HG03575 (cell line): Measurements from ENCODE around the gene EPHA8.

Experiments used
- ATAC-seq: cut with Tn5 transposase; IDR thresholded peaks from one replicate; pipeline ENCODE4 v1.9.1; 2021; ENCODE audit not compliant: unreplicated experiment, insufficient number of reproducible peaks, low FRiP score; ENCODE audit errors: extremely low read depth

The EPHA8 gene

DNA sequence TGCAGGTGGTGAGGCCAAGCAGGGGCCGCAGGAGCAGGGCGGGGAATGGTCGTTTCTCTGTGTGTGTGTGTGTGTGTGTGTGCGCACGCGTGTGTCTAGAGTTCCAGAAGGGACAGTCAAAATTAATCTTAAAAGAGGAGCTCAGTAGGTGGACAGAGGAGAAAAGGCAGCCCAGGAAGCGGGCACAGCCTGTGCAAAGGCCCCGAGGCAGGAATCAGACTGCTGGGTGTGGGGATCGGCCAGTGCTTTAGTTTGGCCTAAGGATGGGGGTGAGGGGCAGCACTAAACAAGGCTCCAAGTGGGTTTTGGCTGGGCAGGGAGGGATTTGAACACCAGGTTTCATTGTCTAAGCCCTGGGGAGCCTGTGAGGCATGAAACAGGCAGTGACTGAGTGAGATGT, 21.7 kb downstream of the EPHA8 start:
- ATAC-seq: no peak

DNA sequence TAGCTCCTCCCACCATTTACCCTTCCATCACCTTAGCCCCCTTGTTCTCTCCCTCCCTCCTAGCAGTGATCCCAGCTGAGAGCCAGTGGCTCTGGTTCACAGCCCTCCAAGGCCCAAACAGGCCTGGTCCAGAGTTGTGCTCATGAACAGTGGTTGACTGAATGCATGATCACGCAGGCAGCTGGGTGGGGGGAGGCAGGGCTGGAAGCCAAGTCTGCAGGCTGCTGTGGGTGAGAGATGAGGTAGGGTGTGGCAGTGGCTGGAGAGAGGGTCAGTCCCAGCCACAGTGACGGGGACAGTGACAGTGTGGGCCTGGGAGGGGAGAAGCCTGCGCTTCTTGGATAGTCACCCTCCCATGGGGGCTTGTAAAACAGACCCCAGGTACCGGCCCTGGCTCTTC, 22.2 kb downstream of the EPHA8 start:
- ATAC-seq: no peak

DNA sequence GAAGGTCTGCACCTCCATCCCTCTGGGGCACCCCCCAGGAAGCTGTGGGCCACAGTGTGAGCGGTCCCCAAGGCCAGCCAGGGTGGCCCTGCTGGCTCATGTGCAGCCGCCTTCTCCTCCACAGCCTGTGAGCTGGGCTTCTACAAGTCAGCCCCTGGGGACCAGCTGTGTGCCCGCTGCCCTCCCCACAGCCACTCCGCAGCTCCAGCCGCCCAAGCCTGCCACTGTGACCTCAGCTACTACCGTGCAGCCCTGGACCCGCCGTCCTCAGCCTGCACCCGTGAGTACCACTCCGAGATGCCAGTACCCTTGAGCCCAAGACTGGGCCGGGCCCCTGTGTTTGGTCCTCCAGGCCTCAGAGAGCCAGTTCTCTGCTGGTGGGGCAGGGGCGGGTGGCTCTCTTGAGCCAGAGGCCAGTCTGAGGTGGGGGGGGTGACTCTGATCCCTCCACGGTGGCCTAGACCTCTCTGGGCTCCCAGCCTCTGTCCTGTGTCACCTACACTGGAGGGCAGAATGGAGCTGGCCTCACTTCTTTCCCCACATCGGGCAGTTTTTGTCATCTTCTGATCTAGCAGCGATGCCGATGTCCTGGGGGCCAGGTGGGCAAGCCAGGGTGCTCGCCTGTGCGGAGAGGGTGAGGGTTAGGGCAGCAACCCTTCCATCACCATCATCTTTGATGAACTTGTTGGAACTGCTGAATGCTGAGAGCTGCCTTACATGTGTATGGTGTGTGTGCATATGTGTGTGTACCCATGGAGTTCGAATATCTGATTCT, 23.3 kb downstream of the EPHA8 start:
- no peak for ATAC-seq

DNA sequence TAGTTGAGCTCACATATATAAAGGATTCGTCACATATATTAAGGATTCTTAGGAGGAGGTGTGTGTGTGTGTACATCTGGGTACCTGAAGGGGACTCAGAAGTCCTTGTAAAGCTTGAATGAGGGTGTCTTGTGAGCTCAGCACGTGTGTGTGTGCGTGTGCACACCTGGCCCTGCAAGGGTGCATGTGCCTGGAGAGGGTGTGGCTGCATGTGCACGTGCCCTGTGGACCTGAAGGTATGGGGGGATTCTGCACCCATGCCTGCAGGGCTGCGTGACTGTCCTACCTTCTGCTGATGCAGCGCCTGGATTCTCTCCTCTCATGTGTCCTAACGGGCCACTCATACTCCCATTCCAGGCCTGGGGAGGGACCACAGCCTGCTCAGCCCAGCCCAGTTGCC, 24.0 kb downstream of the EPHA8 start:
- no peak for ATAC-seq

DNA sequence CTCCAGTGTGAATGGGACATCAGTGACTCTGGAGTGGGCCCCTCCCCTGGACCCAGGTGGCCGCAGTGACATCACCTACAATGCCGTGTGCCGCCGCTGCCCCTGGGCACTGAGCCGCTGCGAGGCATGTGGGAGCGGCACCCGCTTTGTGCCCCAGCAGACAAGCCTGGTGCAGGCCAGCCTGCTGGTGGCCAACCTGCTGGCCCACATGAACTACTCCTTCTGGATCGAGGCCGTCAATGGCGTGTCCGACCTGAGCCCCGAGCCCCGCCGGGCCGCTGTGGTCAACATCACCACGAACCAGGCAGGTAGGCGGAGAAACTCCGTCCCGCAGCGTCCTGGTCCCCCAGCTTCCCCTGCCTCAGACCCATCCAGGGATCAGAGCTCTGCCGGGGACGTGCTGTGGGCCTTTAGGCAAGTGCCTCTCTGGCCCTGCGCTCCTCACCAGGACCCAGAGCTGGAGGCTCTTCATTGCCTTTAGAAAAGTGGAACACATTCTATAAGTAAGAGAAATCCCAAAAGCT, 25.7 kb downstream of the EPHA8 start:
- ATAC-seq: no peak

DNA sequence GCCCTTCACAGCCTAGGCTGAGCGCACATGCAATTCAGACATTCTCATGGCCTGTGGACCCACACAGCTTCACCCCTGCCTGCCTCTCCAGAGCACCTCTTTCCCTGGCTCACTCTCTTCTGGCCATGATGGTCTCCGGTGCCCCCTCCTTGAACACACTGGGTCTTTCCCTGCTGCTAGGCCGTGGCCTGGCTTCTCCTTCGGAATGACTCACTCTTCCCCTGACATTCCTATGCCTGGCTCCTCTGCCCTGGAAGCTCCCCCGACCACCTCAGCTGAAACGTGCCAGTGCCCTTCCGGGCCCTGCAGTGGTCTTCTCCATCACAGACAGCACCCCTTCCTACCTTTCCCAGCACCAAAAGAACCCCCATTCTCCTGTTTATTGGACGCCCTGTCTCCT, 28.3 kb downstream of the EPHA8 start:
- no peak for ATAC-seq

DNA sequence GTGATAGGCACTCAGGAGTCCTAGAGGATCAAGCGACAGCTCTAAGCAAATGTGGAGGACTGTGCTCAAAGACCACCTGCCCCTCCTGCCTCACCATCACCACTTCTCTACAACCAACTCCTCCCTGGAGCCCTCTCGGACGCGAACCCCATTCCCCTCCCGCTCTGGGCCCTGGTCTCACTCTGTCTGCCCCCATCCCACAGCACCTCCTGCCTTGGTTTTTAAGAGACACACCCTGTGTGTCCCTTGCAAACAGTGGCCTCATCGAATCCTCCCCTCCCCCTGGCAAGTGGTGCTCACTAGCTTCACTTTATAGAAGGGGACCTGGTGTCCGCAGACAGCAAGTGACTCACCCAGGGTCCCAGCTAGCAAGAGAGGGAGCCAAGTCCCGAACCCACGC, 28.8 kb downstream of the EPHA8 start:
- no peak for ATAC-seq

DNA sequence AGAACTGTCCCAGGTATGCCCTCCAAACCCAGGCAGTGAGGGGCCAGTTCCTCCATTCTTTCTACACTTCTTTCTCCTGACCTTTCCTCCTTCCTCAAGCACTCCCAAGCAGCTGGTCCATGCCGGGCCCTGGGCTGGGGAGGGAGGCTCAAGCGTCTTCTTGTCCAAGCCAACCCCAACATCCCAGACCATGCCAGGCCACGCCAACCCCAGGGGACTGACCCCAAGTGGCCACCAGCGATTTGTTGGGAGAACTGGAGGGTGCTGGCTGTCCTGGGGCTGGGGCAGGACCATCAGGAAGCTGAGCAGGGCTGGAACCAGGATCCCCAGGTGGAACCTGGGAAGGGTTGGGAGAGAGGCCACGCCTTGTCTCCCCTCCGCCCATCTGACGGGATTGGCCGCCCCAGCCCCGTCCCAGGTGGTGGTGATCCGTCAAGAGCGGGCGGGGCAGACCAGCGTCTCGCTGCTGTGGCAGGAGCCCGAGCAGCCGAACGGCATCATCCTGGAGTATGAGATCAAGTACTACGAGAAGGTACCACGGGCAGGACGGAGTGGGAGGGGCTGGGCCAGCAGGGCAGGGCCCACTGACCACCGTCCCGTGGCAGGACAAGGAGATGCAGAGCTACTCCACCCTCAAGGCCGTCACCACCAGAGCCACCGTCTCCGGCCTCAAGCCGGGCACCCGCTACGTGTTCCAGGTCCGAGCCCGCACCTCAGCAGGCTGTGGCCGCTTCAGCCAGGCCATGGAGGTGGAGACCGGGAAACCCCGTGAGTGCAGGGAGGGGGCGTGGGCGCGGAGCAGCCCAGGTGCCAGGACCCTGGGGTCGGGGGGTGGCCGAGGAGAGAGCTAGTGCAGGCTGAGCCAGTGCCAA, 29.9 kb downstream of the EPHA8 start:
- ATAC-seq: no peak

DNA sequence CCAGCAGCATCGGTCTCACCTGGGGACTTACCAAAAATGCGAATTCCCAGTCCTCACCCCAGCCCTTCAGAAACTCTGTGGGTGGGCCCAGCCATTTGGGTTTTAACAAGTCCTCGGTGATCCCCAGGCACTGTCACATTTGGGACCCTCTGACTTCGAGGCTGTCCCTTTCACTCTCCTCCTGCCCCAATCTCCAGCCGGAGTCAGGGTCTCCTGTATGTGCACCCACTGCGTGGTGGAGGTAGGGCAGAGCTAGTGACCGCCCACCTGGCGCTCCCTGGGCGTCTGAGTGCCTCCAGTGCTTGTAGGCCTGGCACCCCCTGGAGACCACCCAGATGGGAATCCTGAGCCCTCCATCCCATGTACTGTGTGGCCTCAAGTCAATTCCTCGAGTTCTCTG, 31.1 kb downstream of the EPHA8 start:
- ATAC-seq: no peak

DNA sequence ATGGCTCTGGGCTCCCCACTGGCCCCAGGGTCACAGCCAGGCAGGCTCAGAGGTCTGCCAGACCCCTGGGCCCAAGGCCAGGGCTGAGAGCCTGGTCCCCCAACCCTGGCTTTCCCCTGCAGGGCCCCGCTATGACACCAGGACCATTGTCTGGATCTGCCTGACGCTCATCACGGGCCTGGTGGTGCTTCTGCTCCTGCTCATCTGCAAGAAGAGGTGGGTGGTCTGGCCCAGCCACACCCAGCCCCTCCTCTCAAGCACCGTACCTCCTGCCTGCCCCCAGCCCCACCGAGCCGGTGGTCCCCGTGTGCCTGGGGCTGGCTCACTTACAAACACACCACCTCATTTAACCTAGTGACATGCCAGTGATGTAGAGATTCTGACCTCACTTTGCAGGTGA, 31.8 kb downstream of the EPHA8 start:
- ATAC-seq: no peak

DNA sequence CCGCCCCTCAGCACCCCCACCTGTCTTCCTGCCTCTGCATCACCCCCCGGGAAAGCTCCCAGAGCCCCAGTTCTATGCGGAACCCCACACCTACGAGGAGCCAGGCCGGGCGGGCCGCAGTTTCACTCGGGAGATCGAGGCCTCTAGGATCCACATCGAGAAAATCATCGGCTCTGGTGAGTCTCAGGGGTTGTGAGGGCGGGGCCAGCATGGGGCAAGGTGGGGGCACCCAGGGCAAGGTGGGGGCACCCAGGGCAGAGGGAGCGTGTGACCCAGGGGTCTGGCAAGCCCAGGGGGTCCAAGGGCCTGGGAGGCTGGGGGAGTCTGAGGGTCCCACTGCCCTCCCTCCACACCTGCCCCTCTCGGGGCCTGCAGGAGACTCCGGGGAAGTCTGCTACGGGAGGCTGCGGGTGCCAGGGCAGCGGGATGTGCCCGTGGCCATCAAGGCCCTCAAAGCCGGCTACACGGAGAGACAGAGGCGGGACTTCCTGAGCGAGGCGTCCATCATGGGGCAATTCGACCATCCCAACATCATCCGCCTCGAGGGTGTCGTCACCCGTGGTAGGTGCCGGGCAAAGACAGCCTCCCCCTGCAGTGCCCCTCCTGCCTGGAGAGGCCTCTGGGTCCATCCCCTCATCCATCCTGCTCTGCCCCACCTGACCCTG, 34.1 kb downstream of the EPHA8 start:
- ATAC-seq: no peak

DNA sequence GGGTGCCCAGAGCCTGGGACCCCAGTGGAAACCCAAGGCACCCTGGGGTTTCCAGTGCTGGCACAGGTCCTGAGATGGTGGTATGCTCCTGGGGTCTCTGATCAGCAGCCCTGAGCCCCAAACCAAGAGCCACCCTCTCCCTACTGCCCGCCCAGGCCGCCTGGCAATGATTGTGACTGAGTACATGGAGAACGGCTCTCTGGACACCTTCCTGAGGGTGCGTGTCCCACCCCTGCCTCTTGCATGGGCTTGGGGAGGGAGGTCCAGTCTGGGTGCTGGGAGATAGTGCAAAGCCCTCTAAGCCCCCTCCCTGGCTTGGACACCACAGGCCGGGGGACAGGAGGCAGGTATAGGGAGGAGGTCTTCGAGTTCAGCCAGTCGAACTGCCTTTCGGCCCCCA, 34.7 kb downstream of the EPHA8 start:
- no peak for ATAC-seq

DNA sequence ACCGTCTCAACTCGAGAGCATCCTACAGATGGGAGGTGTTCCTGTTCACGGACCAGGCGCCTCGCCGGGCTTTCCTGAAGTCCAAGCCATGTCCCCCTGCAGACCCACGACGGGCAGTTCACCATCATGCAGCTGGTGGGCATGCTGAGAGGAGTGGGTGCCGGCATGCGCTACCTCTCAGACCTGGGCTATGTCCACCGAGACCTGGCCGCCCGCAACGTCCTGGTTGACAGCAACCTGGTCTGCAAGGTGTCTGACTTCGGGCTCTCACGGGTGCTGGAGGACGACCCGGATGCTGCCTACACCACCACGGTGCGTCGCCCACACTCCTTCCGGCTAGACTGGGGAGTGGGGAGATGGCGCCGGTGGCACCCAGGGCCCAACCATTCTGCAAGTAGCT, 35.4 kb downstream of the EPHA8 start:
- ATAC-seq: no peak

DNA sequence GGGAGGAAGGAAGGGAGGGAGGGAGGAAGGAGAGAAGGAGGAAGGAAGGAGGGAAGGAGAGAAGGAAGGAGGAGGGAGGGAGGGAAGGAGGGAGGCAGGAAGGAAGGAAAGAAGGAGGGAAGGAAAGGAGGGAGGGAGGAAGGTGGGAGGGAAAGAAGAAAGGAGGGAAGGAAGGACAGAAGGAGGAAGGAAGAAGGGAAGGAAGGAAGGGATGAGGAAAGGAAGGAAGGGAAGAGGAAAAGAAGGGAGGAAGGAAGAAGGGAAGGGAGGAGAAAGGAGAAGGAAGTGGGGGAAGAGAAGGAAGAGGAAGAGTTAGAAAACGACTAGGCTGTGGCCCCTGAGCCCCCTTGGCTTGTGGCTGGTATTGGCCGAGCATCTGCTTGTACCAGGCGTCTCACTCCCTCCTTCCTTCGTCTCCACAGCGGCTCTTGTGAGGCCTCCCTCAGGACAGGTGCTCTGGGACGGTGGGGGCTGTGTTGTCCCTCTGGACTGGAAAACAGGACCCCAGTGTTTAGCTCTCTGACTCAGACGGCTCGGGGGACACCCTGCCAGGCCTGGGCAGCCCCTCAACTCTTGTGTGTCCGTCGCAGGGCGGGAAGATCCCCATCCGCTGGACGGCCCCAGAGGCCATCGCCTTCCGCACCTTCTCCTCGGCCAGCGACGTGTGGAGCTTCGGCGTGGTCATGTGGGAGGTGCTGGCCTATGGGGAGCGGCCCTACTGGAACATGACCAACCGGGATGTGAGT, 37.0 kb downstream of the EPHA8 start:
- no peak for ATAC-seq

DNA sequence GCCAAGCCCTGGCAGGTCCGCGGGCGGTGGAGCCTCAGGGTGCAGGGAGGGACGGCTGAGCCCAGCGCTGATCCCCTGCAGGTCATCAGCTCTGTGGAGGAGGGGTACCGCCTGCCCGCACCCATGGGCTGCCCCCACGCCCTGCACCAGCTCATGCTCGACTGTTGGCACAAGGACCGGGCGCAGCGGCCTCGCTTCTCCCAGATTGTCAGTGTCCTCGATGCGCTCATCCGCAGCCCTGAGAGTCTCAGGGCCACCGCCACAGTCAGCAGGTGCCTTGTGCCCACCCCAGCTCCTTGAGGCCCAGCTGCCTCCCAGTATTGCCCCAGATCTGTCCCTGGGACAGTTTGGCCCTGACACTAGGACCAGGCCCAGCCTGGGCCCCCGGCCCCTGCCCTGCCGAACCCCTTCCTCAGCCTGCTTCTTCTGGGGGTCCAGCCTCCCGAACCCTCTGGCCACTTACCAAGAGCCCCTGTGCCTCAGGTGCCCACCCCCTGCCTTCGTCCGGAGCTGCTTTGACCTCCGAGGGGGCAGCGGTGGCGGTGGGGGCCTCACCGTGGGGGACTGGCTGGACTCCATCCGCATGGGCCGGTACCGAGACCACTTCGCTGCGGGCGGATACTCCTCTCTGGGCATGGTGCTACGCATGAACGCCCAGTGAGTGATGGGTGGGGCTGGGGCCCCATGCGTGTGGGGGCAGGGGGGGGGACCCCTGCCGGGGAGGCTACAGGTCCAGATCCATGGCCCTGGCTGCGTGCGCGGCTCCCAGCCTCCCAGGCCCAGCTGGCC, 37.7 kb downstream of the EPHA8 start:
- no peak for ATAC-seq

DNA sequence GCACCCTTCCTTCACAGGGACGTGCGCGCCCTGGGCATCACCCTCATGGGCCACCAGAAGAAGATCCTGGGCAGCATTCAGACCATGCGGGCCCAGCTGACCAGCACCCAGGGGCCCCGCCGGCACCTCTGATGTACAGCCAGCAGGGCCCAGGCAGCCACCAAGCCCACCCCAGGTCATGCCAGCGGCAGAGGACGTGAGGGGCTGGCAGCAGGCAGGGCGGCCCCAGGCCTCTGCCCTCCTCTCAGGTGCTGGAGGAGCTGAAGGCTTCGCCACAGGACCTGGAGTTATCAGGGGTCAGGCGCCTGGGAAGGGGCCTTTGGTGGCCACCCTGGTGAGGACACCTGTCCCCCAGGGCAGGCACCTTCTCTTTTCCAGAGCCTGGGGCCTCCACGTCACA, 38.3 kb downstream of the EPHA8 start:
- no peak for ATAC-seq

DNA sequence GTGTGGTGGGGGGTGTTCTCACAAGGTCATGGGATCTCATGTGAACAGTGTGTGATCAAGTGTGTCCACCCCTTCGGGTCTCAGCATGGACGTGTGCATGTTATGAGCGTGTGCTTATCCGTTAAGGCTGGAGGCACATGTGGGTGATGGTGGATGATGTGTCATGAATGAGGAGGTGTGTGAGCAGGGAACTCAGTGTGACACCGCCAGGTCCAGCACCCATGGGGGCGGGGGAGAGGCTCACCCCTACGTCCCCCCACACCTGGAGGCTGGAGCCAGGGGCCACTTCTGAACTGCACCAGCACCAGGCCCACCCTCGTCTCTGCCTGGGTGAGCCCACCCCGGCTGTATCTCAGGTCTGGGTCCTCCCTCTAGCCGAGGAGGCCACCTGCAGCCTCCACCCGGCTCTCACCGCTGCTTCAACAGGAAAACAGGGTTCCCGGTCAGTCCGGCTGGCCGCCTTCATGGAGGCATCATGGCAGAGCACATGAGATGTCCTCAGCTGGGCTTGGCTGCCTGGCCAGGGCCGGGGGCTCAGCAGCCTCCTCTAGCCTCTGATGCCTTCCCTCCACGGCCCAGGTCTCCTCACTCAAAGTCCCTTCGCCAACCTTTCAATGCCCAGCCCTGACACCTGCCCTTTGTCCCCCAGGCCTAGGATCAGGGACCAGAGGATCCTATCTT, 38.9 kb downstream of the EPHA8 start:
- no peak for ATAC-seq

DNA sequence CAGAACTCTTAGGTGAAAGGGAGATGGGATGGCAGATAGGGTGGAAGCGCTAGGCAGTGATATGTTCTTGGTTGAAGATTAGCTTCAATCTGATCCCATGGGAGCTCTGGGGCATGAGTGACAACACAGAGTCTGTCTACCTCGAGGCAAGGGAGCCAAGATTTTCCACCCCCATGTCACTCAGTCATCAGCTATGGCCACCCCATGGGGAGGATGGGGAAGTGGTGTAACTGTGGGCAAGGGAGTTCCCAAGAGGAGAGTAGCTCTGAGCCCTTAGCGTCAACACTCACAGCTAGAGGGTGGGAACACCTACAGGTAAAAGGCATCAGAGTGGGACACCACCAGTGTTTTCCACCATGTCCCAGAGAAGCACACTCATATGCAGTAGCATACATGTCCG, 42.9 kb downstream of the EPHA8 start:
- ATAC-seq: no peak
